Measurements from ENCODE around the gene NEUROD6.

The NEUROD6 gene

GRCh38 chr7:31340603-31341002 is at the start of gene NEUROD6:
TSS of gene NEUROD6 (minus strand) at chr7:31340726. CDS start at chr7:31339268, 1,458 bp downstream.
- Histone ChIP-seq H4K20me1 (ENCODE audit: low read depth, low read length) (no peaks in the 10 kb centered on the region; the same call in 1 of the 2 replicates), H3K4me2 (ENCODE audit: low read depth, low read length, poor library complexity, severe bottlenecking) (no peak within 1 kb of the TSS), H3K9me2 (replicated peaks; ENCODE audit: insufficient read depth, low read length) (no peaks in the 10 kb centered on the region), H3K9ac (ENCODE audit: low read length) (no peak within 1 kb of the TSS), H3K27ac (ENCODE audit: low read depth, low read length) (no peak within 1 kb of the TSS), H3K36me3 (ENCODE audit: low read length) (no peaks in the 10 kb centered on the region), H3K79me2 (ENCODE audit: insufficient read depth, low read length) (no peaks in the 10 kb centered on the region), H3K4me3 (ENCODE audit: insufficient read depth, low read length, poor library complexity, severe bottlenecking) (no peak within 1 kb of the TSS), H2AFZ (ENCODE audit: low read depth, low read length, severe bottlenecking) (no peak within 1 kb of the TSS), H3K9me3 (ENCODE audit: insufficient read depth, low read length) (no peaks in the 10 kb centered on the region), H3F3A (ENCODE audit: insufficient read depth) (no peaks in the 10 kb centered on the region), H3K27me3 (ENCODE audit: low read length) (no peaks in the 10 kb centered on the region)
- TF ChIP-seq EZH2phosphoT487 (conservative IDR thresholded peaks at IDR 0.05; ENCODE audit: low read length) (no peak), CTCF (IDR thresholded peaks at IDR 0.05; ENCODE audit: insufficient read depth, low read length, poor library complexity, severe bottlenecking) (no peak)

- Histone ChIP-seq H3K79me2 (ENCODE audit: insufficient read depth, low read length) (no peaks in the 10 kb centered on the region), H3K27ac (ENCODE audit: low read depth, low read length) (no peak overlapping the region), H3F3A (ENCODE audit: insufficient read depth) (no peaks in the 10 kb centered on the region), H4K20me1 (ENCODE audit: low read depth, low read length) (no peaks in the 10 kb centered on the region), H3K4me2 (ENCODE audit: low read depth, low read length, poor library complexity, severe bottlenecking) (no peak overlapping the region), H3K27me3 (ENCODE audit: low read length) (no peaks in the 10 kb centered on the region), H3K9me2 (replicated peaks; ENCODE audit: insufficient read depth, low read length) (no peaks in the 10 kb centered on the region), H3K36me3 (ENCODE audit: low read length) (no peaks in the 10 kb centered on the region), H3K4me3 (ENCODE audit: insufficient read depth, low read length, poor library complexity, severe bottlenecking) (no peak overlapping the region), H3K9me3 (ENCODE audit: insufficient read depth, low read length) (no peaks in the 10 kb centered on the region), H2AFZ (ENCODE audit: low read depth, low read length, severe bottlenecking) (no peak overlapping the region), H3K9ac (ENCODE audit: low read length) (no peak overlapping the region)
- TF ChIP-seq EZH2phosphoT487 (conservative IDR thresholded peaks at IDR 0.05; ENCODE audit: low read length): no peak
- TF ChIP-seq CTCF (IDR thresholded peaks at IDR 0.05; ENCODE audit: insufficient read depth, low read length, poor library complexity, severe bottlenecking): no peak
Measured at GRCh38 chr7:31384466-31384865, 43.9 kb upstream of the NEUROD6 start.

- H3K9ac ChIP-seq (ENCODE audit: low read length): no peak overlapping the region
- H3K9me3 ChIP-seq (ENCODE audit: insufficient read depth, low read length): no peaks in the 10 kb centered on the region
- H3K27me3 ChIP-seq (ENCODE audit: low read length): no peaks in the 10 kb centered on the region
- no peak overlapping the region for H3K4me3 ChIP-seq (ENCODE audit: insufficient read depth, low read length, poor library complexity, severe bottlenecking)
- H3K79me2 ChIP-seq (ENCODE audit: insufficient read depth, low read length): no peaks in the 10 kb centered on the region
- H4K20me1 ChIP-seq (ENCODE audit: low read depth, low read length): no peaks in the 10 kb centered on the region
- H3K36me3 ChIP-seq (ENCODE audit: low read length): no peaks in the 10 kb centered on the region
- no peaks in the 10 kb centered on the region for H3K9me2 ChIP-seq (replicated peaks; ENCODE audit: insufficient read depth, low read length)
- H3F3A ChIP-seq (ENCODE audit: insufficient read depth): no peaks in the 10 kb centered on the region
- H2AFZ ChIP-seq (ENCODE audit: low read depth, low read length, severe bottlenecking): no peak overlapping the region
- no peak overlapping the region for H3K4me2 ChIP-seq (ENCODE audit: low read depth, low read length, poor library complexity, severe bottlenecking)
- TF ChIP-seq EZH2phosphoT487 (conservative IDR thresholded peaks at IDR 0.05; ENCODE audit: low read length) (no peak), CTCF (IDR thresholded peaks at IDR 0.05; ENCODE audit: insufficient read depth, low read length, poor library complexity, severe bottlenecking) (no peak)
- H3K27ac ChIP-seq (ENCODE audit: low read depth, low read length): no peak overlapping the region
Measured at GRCh38 chr7:31382722-31383121, 42.2 kb upstream of the NEUROD6 start.

All from SU-DHL-6 (cell line).